C4-2B (cell line): ENCODE measurements around the gene SIAH3.

Experiments used
- CTCF ChIP-seq: fragments of 450-650 bp; conservative IDR thresholded peaks from 2 replicates; pipeline ENCODE4 v1.5.1; 2017; ENCODE audit warnings: mild to moderate bottlenecking
- ZFX ChIP-seq: fragments of 450-650 bp; IDR thresholded peaks from 2 replicates; pipeline ENCODE4 v1.6.1; 2017

GRCh38 chr13:45863709-45864590 lies 12.4 kb upstream of the SIAH3 start:
- TF ChIP-seq CTCF (no peak), ZFX (no peak)
